GM18517 (cell line): ENCODE results near the gene CATSPERD.

Experiments
- ATAC-seq: cut with Tn5 transposase; IDR thresholded peaks from one replicate; pipeline ENCODE4 v1.9.1; 2021; ENCODE audit warnings: mild to moderate bottlenecking, moderate library complexity; ENCODE audit not compliant: unreplicated experiment

CATSPERD gene, protein sequence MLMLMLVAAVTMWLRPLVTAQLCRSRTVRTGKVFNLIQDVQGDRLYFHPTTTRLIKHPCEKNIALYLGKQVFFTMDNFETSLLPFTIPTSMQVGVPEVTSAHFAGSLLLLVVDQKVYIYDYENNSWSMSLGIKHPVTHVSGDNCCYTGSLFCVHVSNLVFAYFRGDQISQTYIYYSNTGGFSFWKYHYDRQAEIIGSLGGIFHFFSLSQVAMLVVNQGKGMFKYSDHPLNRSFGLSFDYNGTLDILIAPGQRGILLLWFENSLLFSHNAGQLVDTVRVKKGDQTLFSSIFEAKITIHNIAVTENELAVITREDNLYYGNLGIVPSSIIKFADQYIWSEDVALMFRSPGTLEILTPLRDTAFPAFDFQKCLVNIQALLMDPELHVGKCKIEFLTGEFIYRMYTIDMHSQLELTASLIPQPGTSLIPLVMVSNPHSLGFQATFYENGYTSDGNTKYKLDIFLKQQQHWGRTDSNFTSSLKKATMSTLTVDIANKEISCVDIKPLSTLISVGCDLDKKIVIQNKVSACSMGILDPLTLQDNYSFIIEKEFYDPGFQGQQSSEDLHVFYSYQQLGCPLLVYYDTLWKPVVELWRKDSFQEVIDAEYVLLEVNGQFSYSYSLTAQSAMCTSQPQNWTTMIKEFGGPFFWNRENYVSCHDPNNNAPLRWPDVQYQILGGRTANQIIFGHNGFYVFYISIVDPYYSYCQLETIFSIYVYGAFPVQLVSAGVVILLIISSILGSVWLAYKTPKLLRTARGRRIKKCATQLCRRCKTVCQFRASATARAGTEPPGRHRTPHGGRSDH

DNA sequence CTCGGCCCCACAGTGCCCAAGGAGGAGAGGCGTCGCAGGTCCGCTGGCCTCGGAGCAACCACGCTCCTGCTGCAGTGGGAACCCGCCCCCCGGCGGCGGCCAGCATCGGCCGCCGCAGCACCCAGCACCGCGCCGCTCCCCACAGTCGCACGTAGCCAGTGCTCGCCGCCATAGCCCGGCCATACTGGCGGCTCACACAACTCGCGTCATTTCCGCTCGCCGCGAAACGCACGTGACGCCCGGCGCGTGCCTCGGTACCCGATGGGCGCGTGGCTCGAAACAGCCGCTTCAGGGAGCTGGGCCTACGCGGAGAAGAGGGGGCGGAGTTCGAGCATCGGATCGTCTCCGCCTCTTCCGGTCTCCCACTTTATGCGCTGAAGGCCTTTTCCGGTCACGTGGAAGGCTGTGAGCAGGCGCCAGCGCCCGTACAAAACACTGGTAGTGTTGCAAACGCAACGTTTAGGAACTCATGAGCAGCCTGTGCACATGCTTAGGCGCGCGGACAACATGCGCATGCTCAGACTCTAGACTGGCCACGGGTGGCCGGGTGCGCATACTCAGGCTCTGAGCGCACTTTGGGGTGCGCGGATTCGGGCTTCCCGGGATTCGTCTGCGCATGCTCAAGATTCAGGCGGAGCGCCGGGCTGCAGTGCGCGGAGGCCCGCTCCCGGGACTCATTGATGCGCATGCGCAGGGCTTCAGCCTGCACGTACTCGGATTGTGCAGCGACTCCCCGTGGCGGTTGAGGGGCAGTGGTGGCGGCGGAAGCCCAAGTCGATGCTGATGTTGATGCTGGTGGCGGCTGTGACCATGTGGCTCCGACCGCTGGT, at the start of gene CATSPERD, which contains the start of gene LONP1:
TSS of gene CATSPERD (plus strand) at position 677 of the 830 bp plus-strand sequence. CDS start at position 778, 101 bp downstream.
TSS of gene LONP1 (minus strand) at position 186 of the 830 bp plus-strand sequence. CDS start at position 172, 14 bp downstream.
- ATAC-seq, result peak; percentile 88

DNA sequence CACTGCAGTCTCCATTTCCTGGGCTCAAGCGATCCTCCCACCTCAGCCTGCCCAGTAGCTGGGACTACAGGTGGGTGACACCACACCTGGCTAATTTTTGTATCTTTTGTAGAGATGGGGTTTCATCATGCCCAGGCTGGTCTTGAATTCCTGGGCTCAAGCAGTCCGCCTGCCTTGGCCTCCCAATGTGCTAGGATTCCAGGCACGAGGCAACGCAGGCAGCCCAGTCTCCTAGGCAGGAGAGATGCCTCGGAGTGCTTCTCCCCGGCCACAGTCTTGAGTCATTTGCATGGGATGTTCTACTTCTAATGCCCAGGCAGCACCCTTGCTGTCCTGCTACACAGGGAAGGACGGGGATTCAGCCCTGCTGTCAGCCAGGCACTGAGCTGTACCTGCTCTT, 48.8 kb upstream of the CATSPERD start:
- ATAC-seq, result no peak

DNA sequence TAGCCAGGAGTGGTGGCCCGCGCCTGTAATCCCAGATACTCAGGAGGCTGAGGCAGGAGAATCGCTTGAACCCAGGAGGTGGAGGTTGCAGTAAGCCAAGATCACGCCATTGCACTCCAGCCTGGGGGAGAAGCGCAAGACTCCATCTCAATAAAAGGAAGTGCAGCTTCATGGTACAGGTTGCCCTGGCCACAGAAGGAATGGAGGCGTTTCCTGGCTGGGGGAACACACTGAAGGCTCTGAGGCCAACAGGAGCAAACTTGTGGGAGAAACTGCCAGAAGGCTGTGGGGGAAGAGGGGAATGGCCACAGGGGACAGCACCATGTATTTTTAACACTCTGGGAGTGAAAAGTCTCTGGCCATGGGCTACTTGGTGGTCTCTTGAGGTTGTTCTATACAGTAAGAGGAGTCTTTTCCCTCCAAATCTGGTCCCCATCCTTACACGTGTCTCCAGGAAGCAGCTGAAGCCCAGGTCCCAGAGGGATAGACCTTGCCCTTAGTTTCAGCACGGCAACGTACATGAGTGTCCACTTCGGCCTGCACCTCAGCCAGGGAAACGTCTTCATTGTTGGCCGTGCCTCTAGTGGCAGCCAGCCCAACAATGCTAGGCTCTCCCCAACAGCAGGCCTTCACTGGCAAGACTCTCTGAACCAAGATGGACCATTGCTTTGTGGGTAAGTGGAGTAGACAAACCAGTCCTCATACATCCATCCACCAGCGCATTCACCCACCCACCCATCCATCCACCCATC, 47.6 kb upstream of the CATSPERD start:
- no peak for ATAC-seq

DNA sequence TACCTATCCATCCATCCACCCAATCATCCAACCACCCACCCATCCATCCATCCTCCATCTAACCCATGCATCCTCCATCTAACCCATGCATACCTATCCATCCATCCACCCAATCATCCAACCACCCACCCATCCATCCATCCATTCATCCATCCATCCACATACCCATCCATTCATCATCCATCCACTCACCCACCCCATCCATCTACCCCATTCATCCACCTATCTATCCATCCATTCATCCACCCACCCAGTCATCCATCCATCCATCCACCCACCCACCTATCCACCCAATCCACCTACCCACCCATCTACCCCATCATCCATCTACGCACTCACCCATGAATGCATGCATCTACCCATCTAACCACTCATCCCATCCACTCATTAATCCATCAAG, 46.7 kb upstream of the CATSPERD start:
- no peak for ATAC-seq

DNA sequence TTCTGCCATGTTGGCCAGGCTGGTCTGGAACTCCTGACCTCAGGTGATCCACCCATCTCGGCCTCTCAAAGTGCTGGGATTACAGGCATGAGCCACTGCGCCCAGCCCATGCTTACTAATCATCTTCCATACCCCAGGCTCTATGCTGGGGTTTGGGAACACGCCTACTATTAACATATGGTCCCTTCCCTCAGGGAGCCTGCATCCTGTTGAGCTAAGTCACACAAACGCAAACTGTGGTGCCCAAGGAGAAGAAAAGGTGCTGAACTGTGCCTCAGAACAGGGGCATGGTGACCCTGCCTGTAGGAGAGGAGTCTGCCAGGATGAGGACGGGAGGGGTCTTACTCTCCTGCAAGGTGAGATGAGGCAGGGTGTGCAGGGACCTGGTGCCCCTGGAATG, 45.7 kb upstream of the CATSPERD start:
- no peak for ATAC-seq

DNA sequence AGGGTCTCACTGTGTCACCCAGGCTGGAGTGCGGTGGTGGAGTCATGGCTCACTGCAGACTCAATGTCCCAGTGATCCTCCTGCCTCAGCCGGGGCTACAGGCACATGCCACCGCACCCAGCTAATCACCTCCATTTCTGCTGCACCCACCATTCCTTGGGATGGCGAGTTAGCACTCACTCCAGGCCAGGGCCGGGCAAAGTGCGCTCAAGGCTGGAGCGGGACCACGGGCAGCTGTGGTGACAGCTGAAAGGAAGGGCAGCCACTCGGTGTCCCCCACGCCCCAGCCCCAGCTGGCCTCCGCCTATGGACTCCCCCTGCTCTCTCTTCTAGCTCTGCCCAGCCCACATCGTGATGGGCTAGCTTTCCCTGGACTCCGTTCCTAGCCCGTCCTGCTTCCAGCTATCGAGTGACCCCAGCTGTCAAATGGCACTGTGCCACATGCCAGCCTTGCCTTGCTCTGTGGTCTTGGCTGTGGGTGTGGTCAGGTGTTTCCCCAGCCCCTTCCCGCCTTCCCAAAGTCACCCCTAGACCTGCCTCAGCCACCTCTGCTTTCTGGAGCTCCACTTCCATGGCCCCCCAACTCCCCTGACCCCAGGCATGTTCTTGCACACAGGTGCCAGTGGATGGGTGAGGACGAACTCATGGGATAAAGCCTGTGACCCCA, 44.2 kb upstream of the CATSPERD start:
- no peak for ATAC-seq

DNA sequence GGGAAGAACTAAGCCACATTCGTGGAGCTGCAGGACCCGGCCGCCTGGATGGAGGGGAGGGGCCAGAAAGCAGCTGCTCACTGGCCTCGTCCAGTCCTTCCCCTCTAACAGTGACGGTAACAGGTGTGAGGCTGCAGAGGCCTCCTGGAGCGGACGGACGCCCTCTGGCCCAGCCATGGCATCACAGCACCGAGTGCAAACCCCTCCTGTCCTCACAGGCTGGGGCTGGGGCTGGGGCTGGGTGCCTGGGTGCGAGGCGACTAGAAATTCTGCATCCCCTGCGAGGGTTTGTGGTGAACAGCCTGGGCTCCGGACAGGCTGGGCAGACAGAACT, 43.7 kb upstream of the CATSPERD start:
- no peak for ATAC-seq

DNA sequence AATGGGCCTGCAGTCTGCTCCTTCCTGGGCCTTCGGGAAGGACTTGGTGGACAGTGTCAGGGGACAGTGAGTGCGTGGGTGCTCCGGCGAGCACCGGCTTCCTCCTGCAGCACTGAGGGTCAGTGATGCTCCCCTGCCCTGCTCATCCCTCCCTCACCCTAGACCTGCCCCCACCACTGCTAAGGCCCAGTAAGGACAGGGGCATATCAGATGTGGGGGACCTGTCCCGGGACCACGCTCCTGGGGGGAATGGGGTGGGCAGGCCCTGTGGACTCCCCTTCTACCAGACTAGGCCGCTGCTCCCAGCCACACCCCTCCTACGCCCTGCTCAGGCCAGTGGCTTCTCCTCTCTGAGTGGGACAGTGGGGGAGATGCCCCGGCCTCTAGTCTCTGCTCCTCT, 43.3 kb upstream of the CATSPERD start:
- no peak for ATAC-seq

DNA sequence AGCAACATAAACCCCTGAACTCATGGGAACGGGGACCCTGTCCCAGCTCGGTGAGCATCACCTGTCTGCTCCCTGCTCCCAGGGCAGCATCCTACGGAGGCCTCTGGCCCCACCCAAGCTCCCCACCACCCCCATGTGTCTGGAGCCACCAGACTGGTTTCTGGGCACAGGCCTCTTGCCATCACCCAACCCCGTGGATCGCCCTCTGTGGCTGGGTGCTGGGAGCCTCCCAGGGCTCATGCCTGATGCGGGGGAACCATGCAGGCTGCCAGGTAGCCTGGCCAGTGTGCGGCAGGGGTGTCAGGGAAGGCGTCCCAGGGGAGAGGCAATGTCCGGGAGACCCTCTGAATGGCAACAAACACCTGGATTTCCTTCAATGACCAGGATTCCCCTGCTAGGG, 42.9 kb upstream of the CATSPERD start:
- ATAC-seq, result no peak

DNA sequence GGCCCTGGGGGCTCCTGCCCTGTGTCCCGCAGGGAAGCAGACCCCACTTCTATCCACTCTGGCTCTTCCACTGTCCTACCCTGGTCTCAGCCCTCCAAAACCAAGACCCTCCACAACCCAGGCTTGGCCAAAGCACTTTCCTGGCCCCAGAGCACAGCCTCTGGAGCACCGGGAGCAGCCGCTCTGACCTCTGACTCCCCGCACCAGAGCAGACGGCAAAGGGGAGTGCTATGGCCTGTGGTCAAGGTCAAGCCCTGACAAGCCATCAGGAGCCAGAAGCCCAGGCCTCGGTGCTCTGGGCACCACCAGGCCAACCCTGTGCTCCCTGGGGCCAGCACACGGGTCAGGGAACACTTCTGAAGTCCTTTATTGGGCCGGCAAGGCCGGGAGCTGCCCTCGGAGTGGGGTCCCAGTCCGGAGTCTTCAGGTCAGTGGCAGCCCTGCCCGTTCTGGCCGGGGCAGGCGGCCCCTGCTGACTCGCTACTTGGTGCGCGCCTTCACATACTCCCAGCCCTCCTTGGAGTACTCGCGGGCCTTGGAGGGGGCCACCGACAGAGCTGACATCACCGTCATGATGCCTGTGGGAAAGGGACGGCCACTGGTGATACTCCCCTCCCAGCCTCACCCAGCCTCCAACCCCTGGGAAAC, 42.2 kb upstream of the CATSPERD start:
- ATAC-seq, result no peak

DNA sequence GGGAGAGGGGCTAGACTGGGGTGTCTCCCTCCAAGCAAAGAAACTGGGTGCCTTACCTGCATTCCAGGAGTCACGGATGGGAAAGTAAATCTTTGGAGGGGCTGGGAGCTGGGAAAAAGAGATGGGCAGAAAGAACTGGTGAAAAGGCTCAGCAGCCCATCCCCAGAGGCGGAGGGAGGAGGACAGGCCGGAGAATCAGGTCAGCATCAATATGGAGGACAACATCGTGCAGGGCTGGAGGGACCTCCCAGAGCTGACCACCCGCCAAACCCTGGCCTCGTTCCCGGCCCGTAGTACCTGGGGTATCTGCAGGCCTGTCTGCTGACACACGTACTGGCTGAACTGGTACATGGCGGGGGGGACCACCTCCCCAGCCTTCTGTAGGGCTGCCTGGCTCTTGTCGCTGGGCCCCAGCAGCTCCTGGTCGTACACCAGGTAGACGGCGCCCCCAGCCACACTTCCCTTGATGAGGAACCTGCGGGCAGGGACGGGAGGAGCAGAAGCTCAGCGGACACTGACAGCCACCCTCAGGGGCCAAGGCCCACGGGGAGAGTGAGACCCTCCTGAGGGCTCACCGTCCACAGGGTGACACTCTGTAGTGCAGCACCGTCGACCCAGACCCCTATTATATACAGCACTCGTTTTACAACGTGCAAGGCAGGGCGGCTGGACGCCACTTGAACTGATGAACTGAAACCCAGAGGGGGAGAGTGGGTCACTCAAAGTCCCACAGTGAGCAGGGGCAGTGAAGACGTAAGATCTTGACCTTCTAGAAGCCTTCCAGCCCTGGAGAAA, 41.0 kb upstream of the CATSPERD start:
- ATAC-seq, result no peak

DNA sequence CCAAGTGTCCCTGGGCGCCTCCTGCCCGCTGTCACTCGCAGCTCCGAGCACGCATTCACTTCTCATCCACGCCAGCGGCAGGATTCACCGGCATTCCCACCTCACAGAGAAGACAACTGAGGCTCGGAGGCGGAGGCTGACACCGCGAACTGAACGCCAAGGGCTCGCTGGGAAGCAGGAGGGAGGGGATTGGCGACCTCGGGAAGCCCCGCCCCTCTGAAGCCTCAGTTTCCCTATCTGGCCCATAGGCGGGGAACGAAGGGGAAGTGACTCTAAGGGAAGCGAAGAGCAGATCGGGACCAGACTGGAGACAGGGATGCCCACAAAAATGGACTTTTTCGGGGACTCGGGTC, 40.4 kb upstream of the CATSPERD start:
- no peak for ATAC-seq

DNA sequence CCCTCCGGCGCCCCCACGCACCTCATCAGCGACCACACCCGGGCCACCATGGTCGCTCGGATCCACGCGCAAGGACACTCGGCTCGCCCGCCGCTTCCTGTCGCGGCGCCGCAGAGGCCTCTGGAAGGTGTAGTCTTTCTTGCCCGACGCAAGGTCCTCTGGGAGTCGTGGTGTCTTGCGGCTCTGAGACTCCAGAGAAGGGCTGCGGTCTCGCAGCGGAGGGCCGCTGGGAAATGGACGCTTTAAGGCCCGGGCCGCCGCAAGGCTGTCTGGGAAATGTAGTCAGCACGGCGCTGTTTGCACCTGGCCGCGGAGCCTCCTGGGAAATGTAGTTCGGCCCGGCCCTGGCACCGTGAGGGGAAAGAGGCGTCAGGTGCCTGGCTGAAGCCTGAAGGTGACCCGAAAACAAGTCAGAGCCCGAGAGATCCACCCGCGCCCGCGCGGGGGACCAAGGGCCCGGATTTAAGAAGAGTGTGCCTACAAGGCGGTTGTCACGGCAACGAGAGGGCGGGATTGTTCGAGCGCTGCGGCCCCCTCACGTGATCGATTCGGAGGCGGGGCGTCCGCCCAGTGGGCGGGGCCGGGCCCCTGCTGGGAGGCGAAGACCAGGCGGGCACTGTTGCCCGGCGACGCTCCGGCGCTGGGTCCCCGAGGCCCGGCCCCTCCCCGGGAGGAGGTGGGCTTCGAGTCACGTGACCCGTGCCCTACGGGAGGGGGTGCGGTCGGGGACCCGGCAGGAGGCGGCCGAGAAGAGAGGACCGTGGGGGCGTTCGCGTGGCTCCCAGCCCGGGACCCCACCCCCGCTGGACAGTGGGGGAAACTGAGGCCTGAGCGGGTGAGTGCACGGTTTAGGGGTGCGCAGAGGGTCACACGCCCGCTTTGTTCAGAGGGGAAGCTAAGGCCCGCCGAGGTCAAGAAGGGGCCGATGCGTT, 39.7 kb upstream of the CATSPERD start, which contains the start of the genes HSD11B1L and MICOS13:
TSS of gene HSD11B1L (plus strand) at position 591 of the 932 bp plus-strand sequence. CDS start 3,806 bp downstream, outside the sequence.
TSS of gene MICOS13 (minus strand) at position 80 of the 932 bp plus-strand sequence. CDS start at position 50, 30 bp downstream.
- ATAC-seq, result peak; percentile 78

DNA sequence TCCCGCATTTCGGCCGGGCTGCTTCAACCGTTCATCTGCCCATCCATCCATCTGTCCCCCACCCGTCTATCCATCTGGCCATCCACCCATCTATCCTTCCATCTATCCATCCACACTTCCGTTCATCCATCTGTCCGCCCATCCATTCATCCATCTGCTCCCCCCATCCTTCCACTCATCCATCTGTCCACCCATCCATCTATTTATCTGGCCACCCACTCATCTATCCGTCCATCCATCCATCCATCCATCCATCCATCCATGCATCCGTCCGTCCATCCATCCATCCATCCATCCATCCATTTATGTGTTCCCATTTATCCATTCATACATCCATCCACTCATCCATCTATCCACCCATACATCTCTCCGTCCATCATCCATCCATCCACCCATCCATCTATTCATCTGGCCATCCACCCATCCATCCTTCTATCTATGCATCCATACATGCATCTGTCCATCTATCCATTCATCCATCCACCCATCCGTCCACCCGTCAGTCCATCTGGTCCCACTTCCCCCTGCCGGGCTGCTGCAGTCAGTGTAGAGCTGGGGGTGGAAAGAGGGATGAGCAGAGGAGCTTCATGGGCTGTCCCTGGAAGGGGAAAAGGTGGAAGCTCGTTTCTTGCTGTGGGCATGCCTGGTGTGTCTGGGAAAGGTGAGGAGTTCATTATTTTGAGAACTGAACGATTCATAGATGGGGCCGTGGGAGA, 38.9 kb upstream of the CATSPERD start:
- no peak for ATAC-seq

DNA sequence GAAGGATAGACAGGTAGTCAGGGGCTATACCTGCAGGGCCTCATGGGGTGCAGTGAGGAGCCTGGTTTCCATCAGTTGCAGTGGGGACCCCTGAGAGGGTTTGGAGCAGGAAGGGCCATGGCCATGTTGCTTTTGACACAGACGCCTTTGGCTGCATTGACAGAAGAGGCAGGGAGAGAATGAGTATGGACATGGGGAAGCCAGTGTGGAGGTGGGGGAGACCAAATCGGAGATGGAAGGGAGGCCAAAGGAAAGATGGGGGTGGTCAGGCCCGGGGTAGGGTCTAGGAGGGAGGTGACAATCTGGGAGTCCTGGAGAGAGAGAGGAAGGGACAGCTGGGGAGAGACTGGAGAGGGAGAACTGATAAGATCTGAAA, 38.3 kb upstream of the CATSPERD start:
- ATAC-seq, result no peak

DNA sequence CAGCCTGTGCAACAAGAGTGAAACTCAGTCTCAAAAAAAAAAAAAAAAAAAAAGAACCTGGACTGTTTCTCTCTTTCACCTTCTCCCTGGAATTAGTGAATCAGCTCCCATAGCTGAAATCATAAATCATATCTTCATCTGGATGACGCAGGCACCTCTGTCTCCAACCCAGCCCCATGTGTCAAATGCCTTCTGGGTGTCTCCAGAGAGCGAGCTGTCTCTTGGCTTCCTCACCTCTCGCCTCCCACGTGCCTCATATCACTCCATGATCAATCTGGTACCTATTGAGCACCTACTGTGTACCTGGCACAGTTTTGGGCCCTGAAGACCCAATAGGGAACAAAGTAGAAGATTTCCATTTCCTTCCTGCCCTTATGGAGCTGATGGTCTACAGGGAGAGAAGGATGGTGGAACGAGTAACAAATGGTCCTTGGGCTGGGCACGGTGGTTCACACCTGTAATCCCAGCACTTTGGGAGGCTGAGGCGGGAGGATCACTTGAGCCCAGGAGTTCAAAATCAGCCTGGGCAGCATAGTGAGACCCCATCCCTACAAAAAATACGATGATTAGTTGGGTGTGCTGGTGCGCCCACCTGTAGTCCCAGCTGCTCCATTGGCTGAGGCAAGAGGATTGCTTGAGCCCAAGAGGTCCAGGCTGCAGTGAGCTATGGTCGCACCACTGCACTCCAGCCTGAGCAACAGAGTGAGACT, 37.1 kb upstream of the CATSPERD start:
- no peak for ATAC-seq
